Astrocyte of the spinal cord (primary cell): ENCODE measurements around the gene CSDE1.

Source experiments
- DNase-seq: peaks from one replicate; pipeline ENCODE4 v3.0.0; 2011; ENCODE audit warnings: low read depth, low spot score
- H3K4me3 ChIP-seq: 2 replicates; pipeline ENCODE4 v1.5.1; 2011; ENCODE audit warnings: low read depth, mild to moderate bottlenecking, low read length, moderate library complexity
- CTCF ChIP-seq: IDR thresholded peaks from 2 replicates; pipeline ENCODE4 v1.5.1; 2012; ENCODE audit warnings: low read depth, mild to moderate bottlenecking, low read length, inconsistent platforms
- in situ Hi-C: cut with HindIII; loops from 2 replicates; pipeline ENCODE4 v1.10.0; 2017; ENCODE audit warnings: low sequenced_read_pairs

The CSDE1 gene

GRCh38 chr1:114749835-114750234, 7.9 kb downstream of the CSDE1 start:
- TF ChIP-seq CTCF, result no peak
- no peak overlapping the region for H3K4me3 ChIP-seq
- in situ Hi-C loops, result no loop called here
- no peak for DNase-seq

GRCh38 chr1:114746450-114747121, 11.2 kb downstream of the CSDE1 start:
- in situ Hi-C loops, result no loop called here
- TF ChIP-seq CTCF, result no peak
- no peak overlapping the region for H3K4me3 ChIP-seq
- no peak for DNase-seq

GRCh38 chr1:114745291-114745690, 12.5 kb downstream of the CSDE1 start:
- TF ChIP-seq CTCF, result no peak
- peak; percentile 63 for DNase-seq
- in situ Hi-C loops, result no loop called here
- no peak overlapping the region for H3K4me3 ChIP-seq

- H3K4me3 ChIP-seq, result no peak overlapping the region
- no peak for DNase-seq
- in situ Hi-C loops, result no loop called here
- TF ChIP-seq CTCF, result no peak
Measured at GRCh38 chr1:114741963-114742746, 15.6 kb downstream of the CSDE1 start.

- TF ChIP-seq CTCF, result no peak
- DNase-seq, result no peak
- in situ Hi-C loops, result no loop called here
- H3K4me3 ChIP-seq, result no peak overlapping the region
Measured at GRCh38 chr1:114740331-114740730, 17.5 kb downstream of the CSDE1 start.

GRCh38 chr1:114737314-114737849, 20.4 kb downstream of the CSDE1 start:
- TF ChIP-seq CTCF, result no peak
- H3K4me3 ChIP-seq, result no peak overlapping the region
- in situ Hi-C loops, result no loop called here
- no peak for DNase-seq
